GM10248 (cell line): ENCODE measurements around the gene OR1J2.
"Not testable (repeated sequence)": the region's sequence is repeated elsewhere in the genome, so short reads cannot be mapped to it uniquely, and the experiment has no call there.

Experiments
- CTCF ChIA-PET: fragments of 300-600 bp; sonication (Branson Sonifier 250); formaldehyde crosslinking; extraction: SDS; loops from one replicate; lab custom pipeline; 2021; ENCODE audit warnings: antibody characterized with exemption; lab: Yijun Ruan, JAX
- POLR2A ChIA-PET: fragments of 350-650 bp; sonication (Branson Sonifier 250); formaldehyde crosslinking; extraction: SDS; loops from one replicate; lab custom pipeline; 2020; ENCODE audit warnings: antibody characterized with exemption; lab: Yijun Ruan, JAX
- DNase-seq: peaks from one replicate; pipeline ENCODE4 v3.0.0; 2012; ENCODE audit errors: extremely low spot score
- TF ChIP-seq, protein P1 (sequence below): IDR thresholded peaks from 2 replicates; pipeline ENCODE4 v1.5.1; 2012; ENCODE audit warnings: mild to moderate bottlenecking, low read depth; ENCODE audit errors: extremely low read depth, missing control alignments, control extremely low read depth

OR1J2 gene

DNA sequence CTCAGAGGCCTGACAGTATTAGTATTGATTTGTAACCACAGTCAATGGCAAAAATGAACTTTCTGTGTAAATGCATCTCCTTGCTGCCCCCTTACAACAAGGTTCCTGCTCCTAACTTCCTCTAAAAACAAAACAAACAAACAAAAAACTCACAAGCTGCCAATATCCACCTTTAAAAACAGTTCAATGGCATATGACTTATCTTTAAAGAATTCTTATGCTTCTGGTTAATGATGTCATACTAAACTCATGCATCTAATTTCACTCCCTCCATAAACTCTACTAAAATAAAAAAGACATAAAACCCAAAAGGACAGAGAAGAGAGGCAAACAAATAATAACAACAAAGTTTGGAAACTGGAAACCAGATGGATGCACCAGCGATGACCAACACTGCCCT is 25.5 kb downstream of the OR1J2 start:
- POLR2A ChIA-PET = no interaction called here
- CTCF ChIA-PET = interaction anchor here (1.0 kb wide), 1 partner anchor 15 kb away, joined by 3 read pairs; no protein-coding TSS in a partner anchor
- TF ChIP-seq, protein P1, sequence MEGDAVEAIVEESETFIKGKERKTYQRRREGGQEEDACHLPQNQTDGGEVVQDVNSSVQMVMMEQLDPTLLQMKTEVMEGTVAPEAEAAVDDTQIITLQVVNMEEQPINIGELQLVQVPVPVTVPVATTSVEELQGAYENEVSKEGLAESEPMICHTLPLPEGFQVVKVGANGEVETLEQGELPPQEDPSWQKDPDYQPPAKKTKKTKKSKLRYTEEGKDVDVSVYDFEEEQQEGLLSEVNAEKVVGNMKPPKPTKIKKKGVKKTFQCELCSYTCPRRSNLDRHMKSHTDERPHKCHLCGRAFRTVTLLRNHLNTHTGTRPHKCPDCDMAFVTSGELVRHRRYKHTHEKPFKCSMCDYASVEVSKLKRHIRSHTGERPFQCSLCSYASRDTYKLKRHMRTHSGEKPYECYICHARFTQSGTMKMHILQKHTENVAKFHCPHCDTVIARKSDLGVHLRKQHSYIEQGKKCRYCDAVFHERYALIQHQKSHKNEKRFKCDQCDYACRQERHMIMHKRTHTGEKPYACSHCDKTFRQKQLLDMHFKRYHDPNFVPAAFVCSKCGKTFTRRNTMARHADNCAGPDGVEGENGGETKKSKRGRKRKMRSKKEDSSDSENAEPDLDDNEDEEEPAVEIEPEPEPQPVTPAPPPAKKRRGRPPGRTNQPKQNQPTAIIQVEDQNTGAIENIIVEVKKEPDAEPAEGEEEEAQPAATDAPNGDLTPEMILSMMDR = no peak
- no peak for DNase-seq

DNA sequence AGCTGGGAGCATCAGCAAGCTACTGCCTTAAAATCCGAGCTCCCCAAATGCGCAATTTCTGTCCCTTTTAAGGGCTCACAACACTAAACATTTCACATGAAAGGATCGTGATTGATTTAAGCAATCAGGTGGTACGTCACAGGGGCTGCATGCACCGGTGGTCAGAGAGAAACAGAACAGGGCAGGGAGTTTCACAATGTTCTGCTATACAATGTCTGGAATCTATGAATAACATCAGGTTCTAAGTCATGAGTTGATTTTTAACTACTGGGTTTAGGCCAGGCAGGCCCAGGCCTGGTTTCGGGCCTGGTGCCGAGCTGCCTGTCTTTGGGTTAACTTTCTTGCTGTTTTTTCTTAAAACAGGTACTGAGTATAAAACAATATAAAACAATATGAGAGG is 26.5 kb downstream of the OR1J2 start:
- CTCF ChIA-PET = interaction anchor here (1.0 kb wide), 1 partner anchor 16 kb away, joined by 3 read pairs; no protein-coding TSS in a partner anchor
- POLR2A ChIA-PET, DNase-seq: not testable (repeated sequence)

DNA sequence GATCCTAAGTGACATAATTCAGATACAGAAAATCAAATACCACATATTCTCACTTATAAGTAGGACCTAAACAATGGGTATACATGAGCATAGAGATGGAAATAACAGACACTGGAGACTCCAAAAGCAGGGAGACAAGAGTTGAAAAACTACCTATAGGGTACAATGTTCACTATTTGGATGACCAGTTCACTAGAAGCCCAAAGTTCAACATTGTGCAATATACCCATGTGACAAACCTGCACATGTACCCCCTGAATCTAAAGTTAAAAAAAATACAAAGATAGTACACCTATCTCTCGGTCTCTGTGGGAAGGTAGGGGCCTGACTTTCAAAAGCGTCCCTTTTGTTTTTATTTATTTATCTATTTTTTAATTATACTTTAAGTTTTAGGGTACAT is 28.2 kb downstream of the OR1J2 start:
- CTCF ChIA-PET = no interaction called here
- POLR2A ChIA-PET = no interaction called here
- TF ChIP-seq, protein P1 = no peak
- no peak for DNase-seq

DNA sequence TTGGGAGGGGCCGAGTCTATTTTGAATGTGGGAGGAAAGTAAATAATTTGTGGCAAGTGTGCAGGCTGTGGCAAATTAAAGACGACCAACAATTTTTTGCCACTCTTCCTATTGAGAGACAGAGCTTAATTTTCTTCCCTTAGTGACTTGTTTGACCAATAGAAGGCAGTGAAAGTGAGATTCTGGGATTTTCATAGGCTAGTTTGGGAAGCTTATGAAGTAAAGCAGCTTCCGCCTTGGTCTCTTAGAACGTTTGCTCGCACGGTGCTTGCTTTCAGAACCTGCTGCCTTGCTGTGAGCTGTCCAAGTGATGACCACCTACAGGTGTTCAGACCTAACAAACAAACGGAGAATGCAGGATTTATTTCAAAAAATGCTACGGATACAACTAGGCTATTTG is 35.6 kb downstream of the OR1J2 start:
- CTCF ChIA-PET = no interaction called here
- DNase-seq = no peak
- POLR2A ChIA-PET = no interaction called here
- TF ChIP-seq, protein P1 = no peak

DNA sequence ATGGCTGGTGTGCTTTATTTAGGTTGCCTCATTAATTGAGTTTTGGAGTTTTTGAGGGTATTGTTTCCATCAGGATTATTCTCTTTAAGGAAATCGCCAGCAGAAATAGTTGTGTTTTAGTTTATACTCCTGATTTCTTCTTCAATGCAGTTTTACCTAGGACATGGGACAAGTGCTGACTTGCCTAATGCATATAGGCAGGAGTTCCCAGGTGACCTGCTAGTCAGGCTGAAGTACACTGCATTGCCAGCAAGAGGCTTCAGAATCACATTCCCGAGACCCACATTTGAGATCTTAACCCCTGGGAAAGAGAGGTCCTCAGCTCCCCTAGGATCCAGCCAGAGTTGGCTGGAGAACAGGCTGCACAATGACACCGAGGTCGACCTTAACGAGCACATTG is 40.8 kb downstream of the OR1J2 start:
- TF ChIP-seq, protein P1 = no peak
- DNase-seq = no peak
- ChIA-PET CTCF (interaction anchor here (1.7 kb wide), 1 partner anchor 10 kb away, joined by 5 read pairs; no protein-coding TSS in a partner anchor), POLR2A (no interaction called here)

DNA sequence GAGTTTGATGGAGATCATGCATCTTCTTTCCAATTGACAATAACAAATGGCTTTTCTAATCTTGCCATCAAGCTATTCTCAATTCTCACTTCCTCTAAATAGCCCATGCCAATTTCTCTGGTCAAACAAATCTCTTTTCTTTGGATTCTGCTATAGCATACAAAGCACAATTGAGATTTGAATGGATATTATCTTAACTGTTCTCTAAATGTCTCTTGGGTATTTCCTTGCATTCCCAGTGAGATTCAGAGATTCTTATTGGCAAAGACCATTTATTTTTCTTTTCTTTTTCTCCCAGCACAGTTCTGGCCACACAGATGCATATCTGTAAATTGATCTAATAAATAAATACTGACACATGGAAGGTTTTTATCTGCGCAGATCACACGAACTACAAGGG is 42.2 kb downstream of the OR1J2 start, which contains the start of gene OR1N2:
TSS of gene OR1N2 (plus strand) at position 301 of the 400 bp plus-strand sequence. CDS start 100 bp downstream, outside the sequence.
- no peak for DNase-seq
- POLR2A ChIA-PET = no interaction called here
- CTCF ChIA-PET = no interaction called here
- TF ChIP-seq, protein P1 = no peak
